Panc1 (cell line): ENCODE measurements around the gene YJU2. TPM values are rescaled to one million over a fixed set of nuclear protein-coding genes. Genes with fewer than 3 reads are reported as not detected.
A peak's percentile ranks its signal among the peaks of the same experiment; 100 is the strongest.

ENCODE experiments used
- ATAC-seq: fragments of 200-7000 bp; cut with Tn5 transposase; 2 replicates; pipeline ENCODE4 v1.9.1; 2020; ENCODE audit warnings: mild to moderate bottlenecking, moderate library complexity
- BruUV-seq: library from RNA; stranded (reverse); fragments of 400-500 nt; replicated peaks from 2 replicates; lab custom pipeline; 2021; lab: Mats Ljungman, UMichigan
- CTCF ChIA-PET: fragments of 300-600 bp; sonication (Branson Sonifier 250); formaldehyde crosslinking; loops from one replicate; lab custom pipeline; 2022; ENCODE audit warnings: antibody characterized with exemption; lab: Charles Lee
- POLR2A ChIA-PET: fragments of 300-600 bp; sonication (Branson Sonifier 250); formaldehyde crosslinking; loops from one replicate; lab custom pipeline; 2022; ENCODE audit warnings: antibody characterized with exemption; lab: Charles Lee
- DNase-seq: peaks from one replicate; pipeline ENCODE4 v3.0.0-alpha.2; 2010; ENCODE audit warnings: low read depth, low spot score
- H3K27ac ChIP-seq: 2 replicates; pipeline ENCODE4 v1.5.1; 2011; ENCODE audit warnings: mild to moderate bottlenecking, low read length, inconsistent platforms
- H3K27me3 ChIP-seq: fragments of 200-500 bp; sonication (Bioruptor generic); 2 replicates; pipeline ENCODE4 v1.6.0; 2014; ENCODE audit warnings: low read length, inconsistent platforms; ENCODE audit not compliant: control insufficient read depth, insufficient read depth
- H3K36me3 ChIP-seq: fragments of 200-500 bp; sonication (Bioruptor generic); 2 replicates; pipeline ENCODE4 v1.5.1; 2014; ENCODE audit warnings: inconsistent platforms, mild to moderate bottlenecking, low read length, moderate library complexity; ENCODE audit not compliant: control insufficient read depth, insufficient read depth
- H3K4me1 ChIP-seq: 2 replicates; pipeline ENCODE4 v1.5.1; 2011; ENCODE audit warnings: inconsistent platforms, mild to moderate bottlenecking, low read length, moderate library complexity; ENCODE audit not compliant: control insufficient read depth, insufficient read depth
- H3K4me3 ChIP-seq, 2 experiments: 2 replicates each; pipeline ENCODE4 v1.5.1; 2011 to 2012; ENCODE audit warnings: low read depth in 2 of 2, low read length in 2 of 2, mild to moderate bottlenecking in 2 of 2, inconsistent platforms in 1 of 2, moderate library complexity in 1 of 2
- H3K9me3 ChIP-seq: fragments of 200-500 bp; sonication (Bioruptor generic); 2 replicates; pipeline ENCODE4 v1.5.1; 2014; ENCODE audit warnings: low read depth, mild to moderate bottlenecking, inconsistent platforms, low read length, moderate library complexity; ENCODE audit not compliant: control insufficient read depth, insufficient read depth
- CTCF ChIP-seq: fragments of 450-650 bp; IDR thresholded peaks from 2 replicates; pipeline ENCODE4 v1.5.1; 2017; ENCODE audit warnings: mild to moderate bottlenecking
- POLR2AphosphoS5 ChIP-seq: IDR thresholded peaks from 2 replicates; pipeline ENCODE4 v1.6.1; 2012; ENCODE audit warnings: mild to moderate bottlenecking, low read depth, low read length, moderate library complexity
- REST ChIP-seq, 2 experiments: IDR thresholded peaks; 2 replicates each; pipeline ENCODE4 v1.6.1; 2011 to 2012; ENCODE audit warnings: low read depth in 2 of 2, control low read depth in 1 of 2, low read length in 1 of 2, mild to moderate bottlenecking in 1 of 2, moderate library complexity in 1 of 2; ENCODE audit not compliant: insufficient read depth in 1 of 2
- SIN3A ChIP-seq: IDR thresholded peaks from 2 replicates; pipeline ENCODE4 v1.6.1; 2012; ENCODE audit warnings: low read depth, mild to moderate bottlenecking, low read length, moderate library complexity, borderline replicate concordance; ENCODE audit not compliant: insufficient read depth
- TCF7L2 ChIP-seq: IDR thresholded peaks from 2 replicates; pipeline ENCODE4 v1.6.1; 2011; ENCODE audit warnings: mild to moderate bottlenecking, low read depth, low read length, inconsistent platforms
- in situ Hi-C: cut with HindIII; loops from 2 replicates; pipeline ENCODE4 v1.10.0; 2016; ENCODE audit warnings: low sequenced_read_pairs, low pct_unique_long_range_greater_than_20kb
- intact Hi-C: fragments of 100-400 bp; cut with micrococcal nuclease; formaldehyde crosslinking; loops from one replicate; pipeline ENCODE4 v1.10.0; 2022; ENCODE audit not compliant: unreplicated experiment
- total RNA-seq: library from RNA; stranded (reverse); gene quantifications from one replicate; pipeline ENCODE4 v1.2.1, GENCODE V29; 2021; ENCODE audit not compliant: unreplicated experiment

Gene YJU2
- total RNA-seq, 1 experiment from 2014 or later, result 15.9 TPM

- ATAC-seq (no peak), DNase-seq (no peak)
- Histone ChIP-seq H3K27me3 (no peaks in the 10 kb centered on the region), H3K4me1 (peaks cover 5% of the 10 kb centered on the region), H3K9me3 (no peaks in the 10 kb centered on the region), H3K27ac (no peak overlapping the region), H3K36me3 (no peaks in the 10 kb centered on the region), H3K4me3 (no peak overlapping the region)
- ChIA-PET POLR2A (no interaction called here), CTCF (no interaction called here)
- in situ Hi-C loops, result no loop called here
- BruUV-seq, result no TSS peak
- intact Hi-C loops, result no loop called here
- TF ChIP-seq POLR2AphosphoS5 (no peak), SIN3A (no peak), CTCF (no peak), REST (IDR thresholded peaks at IDR 0.05; ENCODE audit: insufficient read depth in 1 of 2, low read depth in 2 of 2, low read length in 1 of 2) (no peak)
Observed at GRCh38 chr19:4305659-4306058, 58.8 kb downstream of the YJU2 start.

GRCh38 chr19:4310247-4311121 is 63.6 kb downstream of the YJU2 start:
- no peak for TF ChIP-seq TCF7L2
- TF ChIP-seq REST (IDR thresholded peaks at IDR 0.05; ENCODE audit: insufficient read depth in 1 of 2, low read depth in 2 of 2, low read length in 1 of 2), result no peak
- TF ChIP-seq SIN3A, result no peak
- no peak for TF ChIP-seq CTCF
- TF ChIP-seq POLR2AphosphoS5, result no peak
- intact Hi-C loops (no loop called here), in situ Hi-C loops (no loop called here)
- Histone ChIP-seq H3K4me1 (no peaks in the 10 kb centered on the region), H3K4me3 (no peak overlapping the region), H3K27me3 (no peaks in the 10 kb centered on the region), H3K9me3 (no peaks in the 10 kb centered on the region), H3K36me3 (no peaks in the 10 kb centered on the region), H3K27ac (no peak overlapping the region)
- ChIA-PET POLR2A (no interaction called here), CTCF (no interaction called here)
- DNase-seq (no peak), ATAC-seq (peak; percentile 64; the same call in 1 of the 2 replicates)
- BruUV-seq, result no TSS peak
